IPS DF 4.7 (cell line): ENCODE measurements around the gene PFDN5.

ENCODE experiments used
- DNase-seq: peaks from one replicate; pipeline ENCODE4 v3.0.0-alpha.2; 2013; ENCODE audit warnings: low spot score; ENCODE audit errors: extremely low read depth

Gene PFDN5

DNA sequence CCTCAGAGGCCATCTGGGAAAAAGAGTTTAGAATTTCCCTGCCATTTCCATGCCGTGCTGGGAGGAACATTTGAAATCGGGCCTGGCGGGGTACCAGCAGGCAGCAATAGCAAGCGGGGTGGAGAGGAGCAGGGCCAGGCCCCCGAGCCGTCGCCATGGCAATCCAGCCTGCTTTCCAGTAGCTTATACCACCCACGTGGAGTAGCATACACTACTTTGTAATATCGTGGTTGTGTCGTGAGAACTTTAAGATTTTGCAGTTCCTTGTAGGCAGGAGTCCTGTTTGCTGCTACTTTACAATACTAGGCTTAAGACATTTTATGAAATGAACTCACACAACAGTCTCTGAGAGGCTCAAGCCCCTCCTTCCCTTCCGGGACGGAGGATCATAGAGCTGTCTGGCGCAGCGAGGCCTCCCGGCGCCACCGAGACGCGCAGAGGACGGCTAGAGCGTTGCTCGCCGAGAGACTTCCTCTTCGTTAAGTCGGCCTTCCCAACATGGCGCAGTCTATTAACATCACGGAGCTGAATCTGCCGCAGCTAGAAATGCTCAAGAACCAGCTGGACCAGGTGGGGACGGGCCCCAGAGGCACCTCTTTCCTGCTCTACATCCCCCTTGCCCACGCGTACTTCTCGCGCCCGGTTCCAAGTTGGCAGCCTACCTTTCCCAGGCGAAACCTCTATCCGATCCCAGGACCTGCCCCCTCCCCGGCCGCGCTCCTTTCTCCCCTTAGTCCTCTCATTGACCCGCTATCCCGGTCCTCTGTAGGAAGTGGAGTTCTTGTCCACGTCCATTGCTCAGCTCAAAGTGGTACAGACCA, at the start of gene PFDN5:
PFDN5 (plus strand) TSS at position 473 of the 821 bp plus-strand sequence; CDS start at position 499, 26 bp downstream.
- DNase-seq = peak; percentile 49

DNA sequence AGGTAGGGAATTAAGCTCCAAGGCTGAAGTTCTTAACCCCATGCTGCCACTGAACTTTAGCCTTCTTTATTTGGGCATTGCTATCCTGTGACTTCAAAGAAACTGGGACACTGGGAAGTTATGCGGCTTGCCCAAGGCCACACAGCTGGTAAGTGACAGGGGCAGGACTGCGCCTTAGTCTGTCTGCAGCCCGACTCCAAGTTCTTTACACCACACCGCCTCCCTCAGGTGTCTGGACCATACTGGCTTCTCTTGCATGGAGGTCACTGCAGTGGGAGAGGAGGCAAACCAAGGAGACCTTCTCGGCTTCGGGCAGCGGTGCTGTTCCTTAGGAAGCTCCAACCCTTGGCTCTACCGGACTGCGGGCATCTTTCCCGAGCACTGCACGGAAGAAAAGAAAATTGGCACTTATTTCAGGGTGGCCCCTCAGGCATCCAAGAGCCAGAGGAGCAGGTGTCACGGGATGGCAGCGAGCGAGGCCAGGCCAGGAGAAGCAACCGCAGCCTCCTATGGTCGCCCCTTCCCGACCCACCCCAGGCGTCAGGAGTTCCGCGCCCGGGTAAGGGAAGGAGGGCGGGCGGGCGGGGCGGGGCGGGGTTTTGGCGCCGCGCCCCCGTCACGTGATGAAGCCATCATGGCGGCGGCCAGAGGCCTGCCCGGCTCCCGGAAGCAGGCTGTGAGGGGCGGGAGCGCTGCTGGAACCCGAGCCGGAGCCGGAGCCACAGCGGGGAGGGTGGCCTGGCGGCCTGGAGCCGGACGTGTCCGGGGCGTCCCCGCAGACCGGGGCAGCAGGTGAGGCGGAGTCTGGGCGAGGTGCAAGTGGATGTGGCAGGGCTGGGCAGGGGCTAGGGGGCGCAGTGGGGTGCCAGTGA, 43.6 kb upstream of the PFDN5 start:
- no peak for DNase-seq

DNA sequence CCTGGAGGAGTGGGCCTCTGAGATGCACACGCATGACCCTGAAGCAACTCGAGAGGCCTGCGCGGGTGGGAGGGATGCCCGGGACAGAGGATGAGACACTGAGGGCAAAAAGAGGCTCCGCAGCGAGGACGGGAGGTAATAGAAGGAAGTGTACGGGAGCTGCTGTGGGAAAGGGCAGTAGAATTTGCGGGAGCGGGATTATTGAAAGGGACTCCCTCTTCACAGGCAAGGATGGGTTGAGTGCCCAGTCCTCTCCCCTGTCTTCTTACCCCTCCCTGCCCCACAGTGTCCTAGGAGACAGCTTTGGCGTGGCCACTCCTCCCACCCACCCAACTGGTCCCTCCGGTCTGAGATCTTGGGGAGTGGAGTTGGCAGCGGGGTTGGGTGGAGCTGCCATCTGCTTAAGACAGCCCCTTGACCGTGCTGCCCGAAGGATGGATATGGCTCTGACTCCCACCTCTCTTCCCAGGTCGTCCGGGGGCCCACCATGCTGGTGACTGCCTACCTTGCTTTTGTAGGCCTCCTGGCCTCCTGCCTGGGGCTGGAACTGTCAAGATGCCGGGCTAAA, 42.9 kb upstream of the PFDN5 start:
- DNase-seq = no peak

DNA sequence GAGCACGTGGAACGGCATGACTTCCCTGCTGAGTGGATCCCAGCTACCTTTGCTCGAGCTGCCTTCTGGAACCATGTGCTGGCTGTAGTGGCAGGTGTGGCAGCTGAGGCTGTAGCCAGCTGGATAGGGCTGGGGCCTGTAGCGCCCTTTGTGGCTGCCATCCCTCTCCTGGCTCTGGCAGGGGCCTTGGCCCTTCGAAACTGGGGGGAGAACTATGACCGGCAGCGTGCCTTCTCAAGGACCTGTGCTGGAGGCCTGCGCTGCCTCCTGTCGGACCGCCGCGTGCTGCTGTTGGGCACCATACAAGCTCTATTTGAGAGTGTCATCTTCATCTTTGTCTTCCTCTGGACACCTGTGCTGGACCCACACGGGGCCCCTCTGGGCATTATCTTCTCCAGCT, 42.0 kb upstream of the PFDN5 start:
- DNase-seq = no peak

DNA sequence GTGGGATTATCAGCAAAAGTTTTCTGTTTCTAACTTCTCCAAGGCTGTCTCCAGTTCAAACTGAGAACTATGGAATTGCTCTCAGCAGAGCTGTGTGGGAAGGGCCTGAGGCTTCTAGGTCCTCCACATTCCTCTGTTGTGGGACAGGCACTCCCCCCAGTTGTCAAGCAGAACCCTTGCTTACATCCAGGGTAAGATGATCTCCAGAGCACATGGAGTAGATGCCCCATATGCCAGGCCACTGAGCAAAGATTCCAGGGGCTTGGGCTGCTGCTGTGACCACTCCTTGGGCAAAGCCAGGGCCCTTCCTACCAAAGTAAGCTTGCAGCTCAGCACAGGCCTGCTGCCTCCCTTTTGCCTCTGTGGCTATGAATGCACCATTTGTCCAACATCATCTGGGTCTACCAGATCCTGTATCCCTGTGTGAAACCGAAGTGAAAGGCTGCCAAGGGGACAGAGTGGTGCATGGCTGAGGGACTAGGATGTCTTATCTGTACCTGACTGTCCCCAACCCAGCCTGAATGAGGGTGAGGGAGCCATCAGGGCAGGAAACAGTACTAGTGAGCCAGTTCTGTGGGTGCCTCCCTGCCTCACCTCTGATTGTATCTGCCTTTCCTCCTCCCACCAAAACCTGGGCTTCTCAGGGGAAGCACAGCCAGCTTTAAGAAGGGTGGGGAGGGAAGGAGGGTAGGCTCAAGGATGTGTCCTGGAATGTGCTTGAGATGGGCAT, 40.4 kb upstream of the PFDN5 start:
- no peak for DNase-seq

DNA sequence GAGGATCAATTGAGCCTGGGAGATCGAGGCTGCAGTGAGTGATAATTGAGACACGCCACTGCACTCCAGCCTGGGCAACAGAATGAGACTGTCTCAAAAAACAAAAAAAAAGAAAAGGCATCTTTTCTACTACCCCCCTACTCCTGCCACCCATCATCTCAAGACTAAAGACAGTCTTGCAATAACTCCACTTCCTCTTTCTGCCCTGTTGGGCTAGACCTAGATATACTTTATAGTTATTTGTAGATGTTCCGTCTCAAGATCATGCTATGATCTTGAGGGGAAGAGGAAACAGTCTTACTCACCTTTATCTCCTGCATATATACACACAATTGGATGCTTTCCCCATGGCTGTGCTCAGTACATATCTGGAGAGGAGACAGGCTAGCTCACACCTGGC, 39.3 kb upstream of the PFDN5 start:
- no peak for DNase-seq

DNA sequence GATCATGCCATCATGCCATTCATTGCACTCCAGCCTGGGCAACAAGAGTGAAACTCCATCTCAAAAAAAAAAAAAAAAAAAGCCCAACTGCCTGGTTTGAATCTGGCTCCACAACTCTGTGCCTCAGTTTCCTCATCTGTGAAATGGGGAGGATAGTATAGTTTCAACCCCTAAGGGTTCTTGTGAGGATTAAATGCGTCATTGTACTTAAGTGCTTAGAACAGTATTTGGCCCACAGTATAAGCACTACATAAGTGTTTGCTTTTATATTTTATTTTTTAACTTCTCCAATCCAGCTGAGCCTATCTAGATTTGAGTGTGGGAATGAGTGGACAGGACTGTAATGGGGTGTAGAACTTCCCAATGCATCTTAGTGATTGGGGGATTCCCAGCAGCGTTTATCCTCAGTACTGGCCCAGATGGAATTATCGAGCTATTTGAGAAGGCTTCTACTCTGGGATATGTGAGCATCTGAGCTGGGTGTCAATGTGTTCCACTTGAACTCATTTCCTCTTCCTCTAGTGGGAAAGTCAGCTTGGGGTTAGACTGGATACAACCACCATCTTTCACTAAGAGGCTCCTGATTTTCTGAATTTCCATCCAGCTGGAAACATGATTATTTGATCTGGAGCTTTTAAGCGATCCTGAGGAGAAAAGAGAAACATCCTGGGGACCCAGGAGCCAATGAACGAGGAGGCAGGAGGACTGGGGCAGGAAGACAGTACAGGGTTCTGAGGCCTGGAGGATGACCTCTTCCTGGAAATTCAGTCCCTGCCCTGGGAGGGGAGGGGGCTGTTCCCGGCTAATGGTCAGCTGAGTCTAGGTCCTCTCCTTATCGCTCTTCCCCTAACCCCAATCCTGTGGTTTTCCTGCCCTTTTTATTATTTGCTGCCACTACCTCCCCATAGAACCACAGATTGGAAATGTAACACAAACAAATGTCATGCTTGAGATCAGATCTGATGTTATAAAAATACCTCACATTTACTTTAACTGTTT, 36.5 kb upstream of the PFDN5 start:
- no peak for DNase-seq

DNA sequence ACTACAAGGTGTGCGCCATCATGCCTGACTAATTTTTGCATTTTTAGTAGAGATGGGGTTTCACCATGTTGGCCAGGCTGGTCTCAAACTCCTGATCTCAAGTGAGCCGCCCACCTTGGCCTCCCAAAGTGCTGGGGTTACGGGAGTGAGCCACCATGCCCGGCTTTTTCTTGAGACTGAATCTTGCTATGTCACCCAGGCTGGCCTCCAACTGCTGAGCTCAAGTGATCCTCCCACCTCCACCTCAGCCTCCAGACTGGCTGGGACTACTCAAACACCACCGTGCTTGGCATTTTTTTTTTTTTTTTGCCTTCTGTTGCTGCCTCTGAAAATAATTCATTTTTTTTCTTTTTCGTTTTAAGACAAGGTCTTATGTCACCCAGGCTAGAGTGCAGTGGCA, 35.5 kb upstream of the PFDN5 start:
- no peak for DNase-seq

DNA sequence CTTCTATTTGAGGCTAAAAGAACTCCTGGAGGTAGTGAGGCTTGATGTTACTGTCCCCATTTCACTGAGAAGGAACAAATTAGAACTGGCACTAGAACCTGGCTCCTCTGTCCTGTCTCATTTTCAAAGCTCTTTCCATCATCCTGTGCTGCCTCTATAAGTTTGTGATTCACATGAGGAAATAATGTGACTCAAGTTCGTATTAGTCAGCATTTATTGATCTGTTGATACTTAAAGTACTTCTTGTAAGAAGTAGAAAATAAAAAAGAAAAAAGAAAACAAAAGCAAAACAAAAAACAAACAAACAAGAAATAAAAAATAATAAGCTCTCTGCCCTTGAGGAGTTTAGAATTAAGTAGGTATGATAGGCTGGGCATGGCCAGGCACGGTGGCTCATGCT, 29.6 kb upstream of the PFDN5 start:
- no peak for DNase-seq

DNA sequence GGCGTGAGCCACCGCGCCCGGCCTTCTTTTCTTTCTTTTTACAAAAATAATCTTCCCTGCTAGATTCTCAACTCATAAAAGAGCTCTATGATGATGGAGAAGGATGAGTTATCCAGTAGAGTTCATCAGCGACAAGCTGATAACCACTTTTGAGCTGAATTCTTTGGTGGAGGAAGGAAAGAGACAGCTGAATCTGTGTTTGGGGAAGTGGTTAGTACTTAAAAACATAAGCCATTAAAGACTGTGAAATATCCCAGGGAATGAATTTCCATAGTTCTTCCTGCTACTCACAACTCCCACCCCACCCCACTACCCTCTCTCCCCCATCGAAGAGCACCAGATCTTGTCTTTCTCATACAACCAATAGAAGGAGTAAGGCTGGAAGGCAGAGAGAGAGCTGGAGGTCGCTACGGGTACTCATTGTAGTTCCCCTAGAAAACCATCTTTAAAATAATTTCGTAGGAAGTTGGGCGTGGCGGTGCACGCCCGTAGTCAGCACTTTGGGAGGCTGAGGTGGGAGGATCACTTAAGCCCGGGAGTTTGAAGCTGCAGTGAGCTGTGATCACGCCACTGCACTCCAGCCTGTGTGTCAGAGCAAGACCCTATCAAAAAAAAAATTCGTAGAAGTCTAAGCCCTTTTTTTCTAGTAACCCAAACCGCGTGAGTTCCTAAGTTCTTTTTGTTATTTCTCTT, 27.9 kb upstream of the PFDN5 start:
- no peak for DNase-seq

DNA sequence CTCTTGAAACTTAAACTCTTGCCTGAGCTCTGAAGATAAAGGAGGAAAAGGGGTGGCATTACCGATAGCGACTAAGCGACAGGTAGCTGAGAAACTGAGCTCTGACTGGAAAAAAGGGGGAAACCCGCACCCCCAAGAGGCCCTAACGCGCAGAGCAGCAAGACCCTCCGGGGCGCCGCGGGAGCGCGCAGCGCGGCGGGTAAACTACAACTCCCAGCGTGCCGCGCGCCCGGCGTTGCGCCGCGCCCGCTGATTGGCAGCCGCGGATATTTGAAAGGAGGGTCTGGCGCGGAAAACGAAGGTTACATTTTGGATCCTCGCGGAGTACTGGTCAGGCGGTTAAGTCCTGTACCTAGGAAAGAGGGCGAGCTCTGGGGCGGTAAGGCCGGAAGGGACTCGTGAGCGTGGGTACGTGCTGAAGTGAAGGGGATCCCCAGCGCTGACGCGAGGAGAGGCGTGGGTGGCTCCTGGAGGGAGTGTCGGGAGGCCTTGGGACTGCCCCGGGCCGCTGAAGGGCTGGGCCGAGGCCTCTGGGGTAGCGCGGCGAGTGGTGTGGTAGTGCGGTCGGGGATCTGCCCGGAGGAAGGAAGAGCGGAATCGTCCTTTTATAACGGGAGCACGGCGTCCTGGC, 27.2 kb upstream of the PFDN5 start, which contains the start of gene ESPL1:
ESPL1 (plus strand) TSS at position 301 of the 631 bp plus-strand sequence. CDS start 468 bp downstream, outside the sequence.
- peak; percentile 75 for DNase-seq

DNA sequence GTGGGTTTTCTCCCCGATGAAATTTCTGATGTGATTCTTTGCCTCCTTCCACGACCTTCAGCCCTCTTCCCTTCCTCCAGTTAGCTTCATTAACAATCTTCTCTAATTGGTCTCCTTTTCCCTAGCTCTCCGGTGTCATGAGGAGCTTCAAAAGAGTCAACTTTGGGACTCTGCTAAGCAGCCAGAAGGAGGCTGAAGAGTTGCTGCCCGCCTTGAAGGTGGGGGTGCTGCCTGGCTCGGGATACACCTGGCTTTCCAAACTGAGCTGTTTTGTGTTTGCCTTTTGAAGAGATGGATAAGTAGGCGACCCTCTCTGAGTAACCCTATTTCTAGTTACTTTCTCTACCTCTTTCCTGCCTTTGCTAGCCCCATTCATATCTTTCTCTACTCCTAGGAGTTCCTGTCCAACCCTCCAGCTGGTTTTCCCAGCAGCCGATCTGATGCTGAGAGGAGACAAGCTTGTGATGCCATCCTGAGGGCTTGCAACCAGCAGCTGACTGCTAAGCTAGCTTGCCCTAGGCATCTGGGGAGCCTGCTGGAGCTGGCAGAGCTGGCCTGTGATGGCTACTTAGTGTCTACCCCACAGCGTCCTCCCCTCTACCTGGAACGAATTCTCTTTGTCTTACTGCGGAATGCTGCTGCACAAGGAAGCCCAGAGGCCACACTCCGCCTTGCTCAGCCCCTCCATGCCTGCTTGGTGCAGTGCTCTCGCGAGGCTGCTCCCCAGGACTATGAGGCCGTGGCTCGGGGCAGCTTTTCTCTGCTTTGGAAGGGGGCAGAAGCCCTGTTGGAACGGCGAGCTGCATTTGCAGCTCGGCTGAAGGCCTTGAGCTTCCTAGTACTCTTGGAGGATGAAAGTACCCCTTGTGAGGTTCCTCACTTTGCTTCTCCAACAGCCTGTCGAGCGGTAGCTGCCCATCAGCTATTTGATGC, 26.4 kb upstream of the PFDN5 start:
- DNase-seq = no peak

DNA sequence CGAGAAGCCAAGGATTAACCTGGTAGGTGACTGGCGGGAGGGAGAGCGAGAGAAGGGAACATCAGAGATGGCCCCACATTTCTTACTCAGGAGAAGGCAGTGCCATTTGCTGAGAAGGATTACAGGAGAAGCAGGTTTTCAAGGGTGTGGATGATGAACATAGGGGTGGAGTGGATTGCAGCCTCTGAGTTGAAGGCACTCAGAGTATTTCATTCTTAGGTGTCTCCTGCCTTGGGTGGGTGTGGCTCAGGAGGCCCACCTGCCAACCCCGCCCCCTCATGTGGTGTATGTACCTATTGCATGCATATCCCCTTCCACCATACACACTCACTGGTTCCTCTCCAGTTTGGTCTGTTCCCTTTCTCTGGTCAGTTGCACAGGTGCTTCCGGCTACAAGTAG, 20.9 kb upstream of the PFDN5 start:
- DNase-seq = no peak

DNA sequence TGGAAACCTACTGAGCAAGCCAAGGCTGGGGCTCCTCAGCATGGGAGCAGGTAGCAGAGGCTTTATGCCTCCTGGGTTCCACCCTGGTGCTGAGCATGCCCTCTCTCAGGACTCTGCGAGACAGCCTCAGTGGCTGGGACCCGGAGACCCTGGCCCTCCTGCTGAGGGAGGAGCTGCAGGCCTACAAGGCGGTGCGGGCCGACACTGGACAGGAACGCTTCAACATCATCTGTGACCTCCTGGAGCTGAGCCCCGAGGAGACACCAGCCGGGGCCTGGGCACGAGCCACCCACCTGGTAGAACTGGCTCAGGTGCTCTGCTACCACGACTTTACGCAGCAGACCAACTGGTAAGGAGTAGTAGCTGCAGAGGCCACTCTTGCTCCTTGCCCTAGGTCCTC, 18.8 kb upstream of the PFDN5 start:
- DNase-seq = no peak

DNA sequence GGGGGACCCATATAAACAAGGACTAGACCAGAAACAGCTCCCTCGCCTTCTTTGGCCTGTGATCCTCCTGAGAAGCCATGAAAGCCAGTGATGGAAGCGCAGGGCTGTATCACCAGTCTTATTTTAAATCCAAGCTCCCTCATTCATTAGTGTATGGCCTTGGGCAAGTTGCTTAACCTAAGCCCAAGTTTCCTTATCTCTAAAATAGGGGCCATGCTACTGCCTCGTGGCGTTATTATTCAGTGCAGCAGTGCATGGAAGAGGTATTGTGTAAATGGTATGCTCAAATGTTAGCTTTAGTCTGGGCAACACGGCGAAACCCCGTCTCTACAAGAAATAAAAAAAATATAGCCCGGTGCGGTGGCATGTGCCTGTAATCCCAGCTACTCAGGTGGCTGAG, 17.4 kb upstream of the PFDN5 start:
- DNase-seq = no peak

DNA sequence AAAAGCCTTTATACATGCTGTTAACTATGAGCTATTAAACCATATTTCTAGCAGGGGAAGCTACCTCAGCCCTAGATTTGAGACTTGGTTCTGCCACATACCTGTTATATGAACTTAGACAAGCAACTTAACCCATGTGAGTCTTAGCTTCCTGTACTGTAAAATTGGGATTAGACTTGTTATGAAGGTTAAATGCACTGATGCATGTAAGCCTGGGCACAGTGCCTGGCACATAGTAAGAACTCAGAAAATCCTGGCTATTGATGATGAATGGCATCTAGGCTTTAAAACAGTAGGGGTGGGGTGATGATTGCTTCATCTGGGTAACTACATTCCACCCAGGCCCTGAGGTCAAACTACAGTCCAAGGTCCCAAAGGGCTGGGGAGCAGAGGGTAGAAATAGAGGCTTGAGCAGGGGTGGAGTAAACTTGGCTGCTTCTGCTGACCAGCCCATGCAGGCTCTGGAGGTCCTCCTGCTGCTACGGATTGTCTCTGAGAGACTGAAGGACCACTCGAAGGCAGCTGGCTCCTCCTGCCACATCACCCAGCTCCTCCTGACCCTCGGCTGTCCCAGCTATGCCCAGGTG, 16.0 kb upstream of the PFDN5 start:
- no peak for DNase-seq

DNA sequence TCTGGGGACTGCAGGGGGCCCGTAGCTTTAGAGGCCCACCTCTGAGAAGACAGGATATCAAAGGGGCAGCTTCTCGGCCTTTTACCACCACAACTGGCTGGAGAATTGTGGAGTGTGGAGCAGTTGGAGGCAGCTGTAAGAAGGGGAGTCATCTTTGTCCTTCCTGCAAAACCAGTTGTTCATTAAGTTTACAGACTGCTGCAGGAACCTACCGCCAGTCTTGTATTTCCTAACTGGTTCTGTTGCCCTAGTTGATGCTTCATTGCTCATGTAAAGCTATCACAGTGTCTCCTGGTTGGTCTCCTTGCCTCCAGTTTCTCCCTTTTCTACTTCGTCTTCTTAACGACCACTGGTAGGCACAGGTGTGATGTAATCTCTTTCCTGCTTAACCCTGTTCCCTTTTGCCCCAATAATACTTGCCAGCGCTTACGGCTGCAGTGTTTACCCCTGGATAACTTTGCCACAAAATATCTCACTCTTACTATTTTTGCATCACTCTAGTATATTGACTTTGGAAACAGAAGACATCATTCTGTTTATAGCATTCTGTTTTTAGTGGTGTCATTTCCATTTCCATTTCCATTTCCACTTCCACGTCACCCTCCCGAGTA, 15.3 kb upstream of the PFDN5 start:
- DNase-seq = no peak
